Measurements from ENCODE around the gene CALCOCO2. TPM values are rescaled to one million over a fixed set of nuclear protein-coding genes. Genes with fewer than 3 reads are reported as not detected.
"Not testable (repeated sequence)": the region's sequence is repeated elsewhere in the genome, so short reads cannot be mapped to it uniquely, and the experiment has no call there.

CALCOCO2 gene
- total and polyA plus RNA-seq, 10 donors, result 30.1 to 167 (median 126) TPM

- peak; percentile 16 to 82 (median 69) for TF ChIP-seq CTCF (IDR thresholded peaks at IDR 0.05 in 8 of 11, conservative IDR thresholded peaks at IDR 0.05 in 3 of 11)
- TF ChIP-seq POLR2A (IDR thresholded peaks at IDR 0.05), result no peak
- no peak for TF ChIP-seq POLR2AphosphoS5 (IDR thresholded peaks at IDR 0.05)
- Histone ChIP-seq H3K4me1 (peaks cover 0 to 14% (median 2%) of the 10 kb centered on the region in 6 donors), H3K4me3 (no peak overlapping the region), H3K36me3 (no peaks in the 10 kb centered on the region), H3K27me3 (replicated peaks in 1 of 7) (peaks cover 0 to 96% (median 5%) of the 10 kb centered on the region in 7 donors), H3K9me3 (no peaks in the 10 kb centered on the region), H3K27ac (no peak overlapping the region)
- no peak for DNase-seq
- WGBS, 5 donors, result 43 to 48% (median 44%) methylated on average over 13 to 14 of the region's 14 CpGs
- intact Hi-C loops (cut with DNase I; ENCODE audit: low total_unique reads), result loop anchor here (2.0 to 5.0 kb wide), 2 partner anchors 67 to 119 kb away; no protein-coding TSS in a partner anchor
These were observed 39.5 kb upstream of the CALCOCO2 start for GRCh38 chr17:48791128-48792032.

GRCh38 chr17:48792033-48792798 lies 38.6 kb upstream of the CALCOCO2 start:
- no peak overlapping the region for H3K4me3 ChIP-seq

DNA sequence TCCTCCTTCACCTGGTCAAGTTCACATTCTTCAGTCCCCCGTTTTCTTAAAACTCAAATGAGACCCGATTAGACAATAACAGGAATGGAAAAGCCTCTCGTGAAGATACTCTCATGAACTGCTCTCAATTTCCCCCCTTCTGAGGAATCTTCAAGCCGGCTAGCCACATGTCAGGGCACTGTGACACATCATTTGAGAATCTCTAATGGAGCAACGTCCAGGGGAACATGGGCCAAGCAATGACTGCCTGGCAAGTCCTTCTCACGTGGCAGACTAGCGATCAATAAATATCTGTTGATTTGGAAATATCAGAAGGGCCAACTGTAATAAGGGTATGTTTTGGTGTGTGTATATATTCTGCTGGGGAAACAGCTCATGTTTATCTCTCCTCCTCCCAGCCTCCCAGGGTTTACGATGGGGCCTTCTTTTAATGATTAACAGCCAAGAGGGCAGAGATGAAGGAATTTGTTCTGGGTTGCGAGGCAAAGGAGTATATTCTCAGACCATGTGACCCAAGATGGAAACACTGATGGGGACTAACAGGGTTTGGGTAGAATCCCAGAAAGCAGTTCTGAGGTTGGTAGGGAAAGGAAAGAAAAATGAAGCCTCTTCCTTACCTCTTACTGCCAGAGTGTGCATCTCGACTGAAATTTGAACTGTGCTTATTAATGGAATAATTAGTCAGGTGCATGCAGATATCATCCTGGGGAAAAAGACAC lies 35.2 kb upstream of the CALCOCO2 start:
- no peak for DNase-seq
- WGBS, 5 donors, result 72 to 82% (median 77%) methylated on average over 10 of the region's 10 CpGs

More at GRCh38 chr17:48792033-48792798, 38.6 kb upstream of the CALCOCO2 start:
- Histone ChIP-seq H3K4me1 (peaks cover 0 to 14% (median 2%) of the 10 kb centered on the region in 6 donors), H3K36me3 (no peaks in the 10 kb centered on the region), H3K9me3 (no peaks in the 10 kb centered on the region), H3K27ac (no peak overlapping the region), H3K27me3 (replicated peaks in 1 of 7) (peaks cover 0 to 92% (median 5%) of the 10 kb centered on the region in 7 donors)
- intact Hi-C loops (cut with DNase I; ENCODE audit: low total_unique reads), result loop anchor here (5.0 kb wide), 1 partner anchor 120 kb away; no protein-coding TSS in a partner anchor
- WGBS, 5 donors, result 25 to 51% (median 37%) methylated on average over 3 of the region's 3 CpGs
- no peak for DNase-seq
- TF ChIP-seq CTCF (IDR thresholded peaks at IDR 0.05 in 8 of 11, conservative IDR thresholded peaks at IDR 0.05 in 3 of 11) (no peak), POLR2A (IDR thresholded peaks at IDR 0.05) (no peak), POLR2AphosphoS5 (IDR thresholded peaks at IDR 0.05) (no peak)

GRCh38 chr17:48796163-48796522 lies 34.7 kb upstream of the CALCOCO2 start:
- H3K9me3 ChIP-seq; H3K27ac ChIP-seq; H3K4me3 ChIP-seq; intact Hi-C loops (cut with DNase I; ENCODE audit: low total_unique reads); DNase-seq; H3K36me3 ChIP-seq: not testable (repeated sequence)
- WGBS, 5 donors, result 31 to 43% (median 37%) methylated on average over 6 of the region's 6 CpGs
- Histone ChIP-seq H3K4me1 (peaks cover 0 to 15% (median under 1%) of the 10 kb centered on the region in 6 donors), H3K27me3 (replicated peaks in 1 of 7) (peaks cover 0 to 84% (median 0%) of the 10 kb centered on the region in 7 donors)

More for the DNA sequence above, 35.2 kb upstream of the CALCOCO2 start:
- H3K27ac ChIP-seq, result no peak overlapping the region
- H3K27me3 ChIP-seq (replicated peaks in 1 of 7), result peaks cover 0 to 84% (median 3%) of the 10 kb centered on the region in 7 donors
- peaks cover 0 to 15% (median 2%) of the 10 kb centered on the region in 6 donors for H3K4me1 ChIP-seq
- H3K36me3 ChIP-seq, result no peaks in the 10 kb centered on the region
- H3K4me3 ChIP-seq, result no peak overlapping the region
- H3K9me3 ChIP-seq, result no peaks in the 10 kb centered on the region
- intact Hi-C loops (cut with DNase I; ENCODE audit: low total_unique reads), result no loop called here
- TF ChIP-seq POLR2A (IDR thresholded peaks at IDR 0.05) (no peak), POLR2AphosphoS5 (IDR thresholded peaks at IDR 0.05) (no peak), CTCF (IDR thresholded peaks at IDR 0.05 in 8 of 11, conservative IDR thresholded peaks at IDR 0.05 in 3 of 11) (no peak)
